Kidney (tissue), 14 donors: ENCODE data around the gene IFI27L2. TPM values are rescaled to one million over a fixed set of nuclear protein-coding genes. Genes with fewer than 3 reads are reported as not detected.

Source experiments
- DNase-seq, 5 donors: peaks; one replicate each; pipeline ENCODE4 v3.0.0-alpha.2; 2013 to 2020
- FAIRE-seq: peaks from 2 replicates; lab custom pipeline; 2012; peaks lifted over from hg19 to GRCh38; lab: Jason Lieb, UNC
- H3K27ac ChIP-seq, 2 donors: one replicate each; pipeline ENCODE4 v1.7.0; 2013; ENCODE audit warnings: low read depth in 2 of 2, low read length in 2 of 2, inconsistent platforms in 1 of 2
- H3K27me3 ChIP-seq: one replicate; pipeline ENCODE4 v1.7.1; 2013; ENCODE audit warnings: low read length, inconsistent platforms; ENCODE audit not compliant: control insufficient read depth, insufficient read depth
- H3K36me3 ChIP-seq, 3 donors: one replicate each; pipeline versions ENCODE4 v1.7.0 to v1.7.1; 2013; ENCODE audit warnings: low read length in 3 of 3, control low read depth in 1 of 3, inconsistent platforms in 1 of 3; ENCODE audit not compliant: insufficient read depth in 3 of 3, control insufficient read depth in 2 of 3
- H3K4me1 ChIP-seq, 3 donors: one replicate each; pipeline versions ENCODE4 v1.7.0 to v1.7.1; 2013; ENCODE audit warnings: low read length in 3 of 3, inconsistent platforms in 1 of 3, low read depth in 1 of 3; ENCODE audit not compliant: control insufficient read depth in 2 of 3, insufficient read depth in 2 of 3
- H3K4me3 ChIP-seq, 3 donors: one replicate each; pipeline versions ENCODE4 v1.7.0 to v1.8.1; 2013; ENCODE audit warnings: low read length in 3 of 3, control low read depth in 1 of 3, inconsistent platforms in 1 of 3
- H3K9ac ChIP-seq, 3 donors: one replicate each; pipeline versions ENCODE4 v1.7.0 to v1.7.1; 2013; ENCODE audit warnings: low read length in 3 of 3, control low read depth in 1 of 3, inconsistent platforms in 1 of 3
- H3K9me3 ChIP-seq, 3 donors: one replicate each; pipeline versions ENCODE4 v1.7.0 to v1.7.1; 2013; ENCODE audit warnings: low read length in 3 of 3, control low read depth in 1 of 3, inconsistent platforms in 1 of 3; ENCODE audit not compliant: control insufficient read depth in 2 of 3, insufficient read depth in 1 of 3
- intact Hi-C: fragments of 100-400 bp; cut with DNase I; formaldehyde crosslinking; loops from one replicate; pipeline ENCODE4 v1.11.1; 2022
- polyA plus RNA-seq: library from polyadenylated mRNA; stranded (reverse); fragments of 350-450 nt; fragmentation: Illumina TruSeq; extraction: RNeasy Lipid Tissue Mini Kit (QIAGEN cat#74804); gene quantifications from one replicate; pipeline ENCODE4 v1.2.3, GENCODE V29; 2014; ENCODE audit warnings: low read depth, low replicate concordance; ENCODE audit not compliant: insufficient read depth
- total RNA-seq: library from RNA; stranded (reverse); fragmentation: NEBNext Ultra II Directional; extraction: Animal tissue kit (Norgen Biotek cat#: 25700); gene quantifications from one replicate; pipeline ENCODE4 v1.2.1, GENCODE V29; 2021
- TF ChIP-seq, protein P1 (sequence below): IDR thresholded peaks from 3 replicates; pipeline ENCODE4 v1.5.1; 2012; ENCODE audit warnings: mild to moderate bottlenecking, moderate library complexity, borderline replicate concordance; ENCODE audit not compliant: insufficient read depth; ENCODE audit errors: extremely low read depth
- donor health status: control.
- donor health status: control.
- donor health status: control.
- donor health status: control.
- donor health status: control.
- donor health status: DM: yes; HTN: yes; CAD: no.
- donor health status: Normal renal cell carcinoma (clear cell type).

The IFI27L2 gene
- total and polyA plus RNA-seq, 2 donors from 2014 or later: 28.2 to 223 TPM

DNA sequence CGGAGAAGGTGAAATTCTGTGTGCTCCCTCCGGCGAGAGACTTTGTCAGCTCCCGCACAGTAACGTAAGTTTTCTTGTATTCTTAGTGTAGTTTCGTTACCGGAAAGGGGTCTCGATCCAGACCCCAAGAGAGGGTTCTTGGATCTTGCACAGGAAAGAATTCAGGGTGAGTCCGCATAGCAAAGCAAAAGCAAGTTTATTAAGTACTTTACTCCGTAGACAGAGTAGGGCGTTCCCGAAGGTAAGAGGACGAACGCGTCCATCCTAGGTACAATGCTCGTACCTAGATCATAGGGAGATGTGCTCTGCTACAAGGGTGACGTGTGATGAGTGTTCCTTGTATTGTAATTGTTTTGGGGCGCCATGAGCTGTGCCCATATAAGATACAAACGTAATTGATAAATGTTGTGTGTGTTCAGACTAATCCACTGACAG lies 48.0 kb downstream of the IFI27L2 start:
- DNase-seq: no peak
- H3K4me3 ChIP-seq: peak overlapping the region; percentile 96 to 97 (median 97)
- TF ChIP-seq, protein P1, sequence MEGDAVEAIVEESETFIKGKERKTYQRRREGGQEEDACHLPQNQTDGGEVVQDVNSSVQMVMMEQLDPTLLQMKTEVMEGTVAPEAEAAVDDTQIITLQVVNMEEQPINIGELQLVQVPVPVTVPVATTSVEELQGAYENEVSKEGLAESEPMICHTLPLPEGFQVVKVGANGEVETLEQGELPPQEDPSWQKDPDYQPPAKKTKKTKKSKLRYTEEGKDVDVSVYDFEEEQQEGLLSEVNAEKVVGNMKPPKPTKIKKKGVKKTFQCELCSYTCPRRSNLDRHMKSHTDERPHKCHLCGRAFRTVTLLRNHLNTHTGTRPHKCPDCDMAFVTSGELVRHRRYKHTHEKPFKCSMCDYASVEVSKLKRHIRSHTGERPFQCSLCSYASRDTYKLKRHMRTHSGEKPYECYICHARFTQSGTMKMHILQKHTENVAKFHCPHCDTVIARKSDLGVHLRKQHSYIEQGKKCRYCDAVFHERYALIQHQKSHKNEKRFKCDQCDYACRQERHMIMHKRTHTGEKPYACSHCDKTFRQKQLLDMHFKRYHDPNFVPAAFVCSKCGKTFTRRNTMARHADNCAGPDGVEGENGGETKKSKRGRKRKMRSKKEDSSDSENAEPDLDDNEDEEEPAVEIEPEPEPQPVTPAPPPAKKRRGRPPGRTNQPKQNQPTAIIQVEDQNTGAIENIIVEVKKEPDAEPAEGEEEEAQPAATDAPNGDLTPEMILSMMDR: no peak
- peak overlapping the region; percentile 88 to 90 for H3K27ac ChIP-seq
- H3K4me1 ChIP-seq: peaks cover 0 to 26% (median 22%) of the 10 kb centered on the region in 3 donors
- H3K27me3 ChIP-seq: no peaks in the 10 kb centered on the region
- intact Hi-C loops: no loop called here
- H3K9me3 ChIP-seq: no peaks in the 10 kb centered on the region
- peak overlapping the region; percentile 82 to 97 (median 92) for H3K9ac ChIP-seq
- H3K36me3 ChIP-seq: peaks cover 0 to 19% (median 6%) of the 10 kb centered on the region in 3 donors
- FAIRE-seq: no peak

DNA sequence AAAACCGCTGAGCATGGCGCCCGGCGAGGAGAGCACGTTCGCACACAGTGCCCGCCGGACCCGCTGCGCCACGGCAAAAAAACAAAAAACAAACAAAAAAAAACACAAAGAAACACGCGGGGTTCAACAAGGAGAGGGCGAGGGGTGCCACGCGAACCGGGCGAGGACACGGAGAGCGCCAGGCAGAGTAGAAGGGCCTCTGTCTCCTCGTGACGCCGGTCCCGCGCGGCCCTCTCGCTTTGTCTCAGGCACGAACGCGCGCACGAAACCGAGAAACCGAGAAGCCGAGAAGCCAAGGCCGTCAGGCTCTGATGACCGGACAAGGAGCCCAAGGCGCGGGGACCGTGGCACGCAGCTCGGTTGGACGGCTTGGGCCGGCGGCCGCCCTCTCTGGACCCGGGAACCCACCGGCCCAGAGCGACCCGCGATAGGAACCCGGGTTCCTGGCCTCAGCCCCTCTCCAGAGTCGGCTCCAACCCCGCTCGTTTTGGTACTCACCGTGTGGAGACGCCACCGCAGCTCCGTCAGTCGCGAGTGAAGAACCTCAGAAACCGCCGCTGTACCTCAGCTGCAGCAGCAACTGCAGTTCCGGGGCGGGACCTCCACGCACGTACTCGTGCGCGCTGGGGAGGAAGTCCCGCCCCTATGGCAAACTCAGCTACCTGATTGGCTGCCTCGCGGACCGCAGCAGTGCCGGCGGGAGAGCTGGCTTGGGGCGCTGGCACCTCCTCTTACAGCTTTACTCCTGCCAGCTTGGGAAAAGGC lies 48.6 kb downstream of the IFI27L2 start, which contains the start of the genes DDX24 and IFI27L1:
Gene DDX24 (minus strand): TSS at position 582 of the 765 bp plus-strand sequence. CDS start 1,460 bp downstream, outside the sequence.
Gene IFI27L1 (plus strand): TSS at position 690 of the 765 bp plus-strand sequence. CDS start 15,628 bp downstream, outside the sequence.
- Histone ChIP-seq H3K36me3 (peaks cover 0 to 19% (median 6%) of the 10 kb centered on the region in 3 donors), H3K4me1 (peaks cover 0 to 26% (median 22%) of the 10 kb centered on the region in 3 donors), H3K4me3 (peak within 1 kb of the TSS; percentile 96 to 97 (median 97)), H3K9ac (peak within 1 kb of the TSS; percentile 92 to 97 (median 97)), H3K27ac (peak within 1 kb of the TSS; percentile 88 to 90), H3K9me3 (no peaks in the 10 kb centered on the region), H3K27me3 (no peaks in the 10 kb centered on the region)
- FAIRE-seq: peak; percentile 50
- DNase-seq: peak; percentile 97 to 98 (median 97)
- TF ChIP-seq, protein P1: no peak
- intact Hi-C loops: no loop called here

DNA sequence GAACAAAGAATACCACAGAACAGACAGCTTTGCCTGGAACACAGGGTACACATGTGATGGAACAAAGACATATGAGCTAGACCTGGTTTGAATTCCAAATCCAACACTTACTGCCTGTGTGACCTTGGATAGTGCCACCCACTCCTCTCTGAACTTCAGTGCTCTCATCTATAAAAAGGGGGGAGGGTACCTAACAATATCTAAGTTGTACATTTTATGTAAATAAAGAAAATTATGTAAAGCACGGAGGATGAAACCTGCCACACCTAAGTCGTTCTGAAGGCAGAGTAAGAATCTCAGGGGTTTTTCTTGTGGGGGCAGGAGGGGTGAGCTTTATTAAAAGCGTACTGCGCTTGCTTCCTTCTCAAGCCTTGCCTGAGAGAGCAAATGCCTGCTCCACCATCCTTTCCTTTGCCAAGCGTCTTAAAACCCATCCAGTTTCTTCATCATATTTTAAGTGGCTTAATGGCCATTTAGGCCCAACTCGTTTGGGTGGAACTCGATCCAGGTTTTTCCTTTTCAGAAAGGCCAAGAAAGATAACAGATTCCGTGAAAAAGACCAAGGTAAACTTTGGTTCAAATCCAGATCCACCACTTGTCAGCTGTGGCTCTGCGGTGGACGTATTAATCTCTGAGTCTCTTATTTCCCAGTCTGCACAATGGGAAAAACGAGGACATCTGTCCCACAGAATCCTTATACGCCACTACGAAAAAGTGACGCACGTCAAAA lies 49.3 kb downstream of the IFI27L2 start:
- Histone ChIP-seq H3K4me3 (peak overlapping the region; percentile 96 to 97 (median 97)), H3K4me1 (peaks cover 0 to 26% (median 22%) of the 10 kb centered on the region in 3 donors), H3K27me3 (no peaks in the 10 kb centered on the region), H3K9me3 (peaks cover 0 to 4% (median 0%) of the 10 kb centered on the region in 3 donors), H3K9ac (peak overlapping the region; percentile 92 to 97 (median 97)), H3K27ac (peak overlapping the region; percentile 88 to 90), H3K36me3 (peaks cover 0 to 19% (median 6%) of the 10 kb centered on the region in 3 donors)
- intact Hi-C loops: no loop called here
- TF ChIP-seq, protein P1: no peak
- no peak for FAIRE-seq
- peak in 2 of 5 donors; percentile 68 to 77 for DNase-seq
